DMS 273 (cell line): ENCODE results near the gene CLDN24.

Experiments
- DNase-seq: peaks from one replicate; lab custom pipeline; 2025; ENCODE audit not compliant: unreplicated experiment; lab: John Stamatoyannopoulos, UW

The CLDN24 gene

GRCh38 chr4:183286590-183287308, 35.5 kb downstream of the CLDN24 start:
- DNase-seq = no peak

GRCh38 chr4:183285886-183286285, 36.3 kb downstream of the CLDN24 start:
- no peak for DNase-seq

GRCh38 chr4:183284965-183285364, 37.3 kb downstream of the CLDN24 start:
- no peak for DNase-seq

- DNase-seq = no peak
Observed at GRCh38 chr4:183284258-183284785, 37.9 kb downstream of the CLDN24 start.

- no peak for DNase-seq
Observed at GRCh38 chr4:183276106-183276505, 46.1 kb downstream of the CLDN24 start.

GRCh38 chr4:183272384-183272783, 49.8 kb downstream of the CLDN24 start:
- no peak for DNase-seq
